Activated naive CD4-positive, alpha-beta T cell treated with anti-CD3 and anti-CD28 coated beads, Interleukin-2, amount 10 ng/mL, durations not matched to agents 7 days and 5 days (primary cell): Measurements from ENCODE around the gene VPS13D.

Source experiments
- CTCF ChIA-PET: fragments of 350-600 bp; sonication (Branson Sonifier 250); formaldehyde crosslinking; loops from one replicate; lab custom pipeline; 2021; ENCODE audit warnings: antibody characterized with exemption; lab: Charles Lee
- DNase-seq: peaks from one replicate; pipeline ENCODE4 v3.0.0-alpha.2; 2020
- H3K27ac Mint-ChIP-seq: one replicate; pipeline ENCODE4 v1.8.0; 2021; ENCODE audit warnings: mild to moderate bottlenecking, moderate library complexity, mixed read lengths
- H3K27me3 Mint-ChIP-seq: one replicate; pipeline ENCODE4 v1.8.0; 2021; ENCODE audit warnings: mild to moderate bottlenecking, mixed read lengths
- H3K36me3 Mint-ChIP-seq: one replicate; pipeline ENCODE4 v1.8.0; 2021; ENCODE audit warnings: mixed read lengths
- H3K4me1 Mint-ChIP-seq: one replicate; pipeline ENCODE4 v1.8.0; 2021; ENCODE audit warnings: mixed read lengths
- H3K4me3 Mint-ChIP-seq: one replicate; pipeline ENCODE4 v1.8.0; 2021; ENCODE audit warnings: mild to moderate bottlenecking, moderate library complexity, mixed read lengths
- H3K9me3 Mint-ChIP-seq: one replicate; pipeline ENCODE4 v1.8.0; 2021; ENCODE audit warnings: mixed read lengths

The VPS13D gene

GRCh38 chr1:12343823-12344487, 114.1 kb downstream of the VPS13D start:
- no peak overlapping the region for H3K4me3 Mint-ChIP-seq
- DNase-seq, result no peak
- CTCF ChIA-PET, result interaction anchor here (1.0 to 1.3 kb wide), 3 partner anchors 30 to 276 kb away, joined by 3 to 5 read pairs (median 4); no protein-coding TSS in a partner anchor
- no peaks in the 10 kb centered on the region for H3K9me3 Mint-ChIP-seq
- H3K4me1 Mint-ChIP-seq, result peaks cover 66% of the 10 kb centered on the region
- peaks cover 59% of the 10 kb centered on the region for H3K36me3 Mint-ChIP-seq
- no peaks in the 10 kb centered on the region for H3K27me3 Mint-ChIP-seq
- peak overlapping the region; percentile 93 for H3K27ac Mint-ChIP-seq

GRCh38 chr1:12344596-12345349, 114.9 kb downstream of the VPS13D start:
- peak overlapping the region; percentile 93 for H3K27ac Mint-ChIP-seq
- H3K9me3 Mint-ChIP-seq, result peaks cover 2% of the 10 kb centered on the region
- H3K4me3 Mint-ChIP-seq, result peak overlapping the region; percentile 53
- H3K27me3 Mint-ChIP-seq, result no peaks in the 10 kb centered on the region
- DNase-seq, result peak; percentile 27
- H3K36me3 Mint-ChIP-seq, result peaks cover 63% of the 10 kb centered on the region
- CTCF ChIA-PET, result interaction anchor here (1.0 to 1.3 kb wide), 3 partner anchors 31 to 275 kb away, joined by 3 to 5 read pairs (median 4); no protein-coding TSS in a partner anchor
- H3K4me1 Mint-ChIP-seq, result peaks cover 65% of the 10 kb centered on the region

- Mint-ChIP-seq H3K9me3 (peaks cover 8% of the 10 kb centered on the region), H3K27ac (peak overlapping the region; percentile 93), H3K4me1 (peaks cover 57% of the 10 kb centered on the region), H3K27me3 (no peaks in the 10 kb centered on the region), H3K36me3 (peaks cover 68% of the 10 kb centered on the region), H3K4me3 (peak overlapping the region; percentile 53)
- CTCF ChIA-PET, result interaction anchor here (0.6 to 1.3 kb wide), 2 partner anchors 52 to 281 kb away, joined by 3 to 4 read pairs; no protein-coding TSS in a partner anchor
- DNase-seq, result peak; percentile 62
These were observed 115.8 kb downstream of the VPS13D start for GRCh38 chr1:12345350-12346217.

- peak overlapping the region; percentile 93 for H3K27ac Mint-ChIP-seq
- CTCF ChIA-PET, result no interaction called here
These were observed 116.8 kb downstream of the VPS13D start for GRCh38 chr1:12346483-12347151.

GRCh38 chr1:12348113-12348512, 118.3 kb downstream of the VPS13D start:
- H3K27me3 Mint-ChIP-seq, result no peaks in the 10 kb centered on the region
- H3K36me3 Mint-ChIP-seq, result peaks cover 68% of the 10 kb centered on the region
- H3K9me3 Mint-ChIP-seq, result peaks cover 13% of the 10 kb centered on the region
- CTCF ChIA-PET, result no interaction called here
- H3K27ac Mint-ChIP-seq, result no peak overlapping the region
- H3K4me1 Mint-ChIP-seq, result peaks cover 38% of the 10 kb centered on the region
- no peak overlapping the region for H3K4me3 Mint-ChIP-seq
- DNase-seq, result no peak

More at GRCh38 chr1:12346483-12347151, 116.8 kb downstream of the VPS13D start:
- DNase-seq, result no peak
- H3K4me1 Mint-ChIP-seq, result peaks cover 48% of the 10 kb centered on the region
- H3K9me3 Mint-ChIP-seq, result peaks cover 13% of the 10 kb centered on the region
- peaks cover 73% of the 10 kb centered on the region for H3K36me3 Mint-ChIP-seq
- no peak overlapping the region for H3K4me3 Mint-ChIP-seq
- H3K27me3 Mint-ChIP-seq, result no peaks in the 10 kb centered on the region

GRCh38 chr1:12353981-12354380, 124.2 kb downstream of the VPS13D start:
- Mint-ChIP-seq H3K36me3 (peaks cover 69% of the 10 kb centered on the region), H3K27ac (no peak overlapping the region), H3K4me3 (no peak overlapping the region), H3K9me3 (peaks cover 13% of the 10 kb centered on the region), H3K27me3 (no peaks in the 10 kb centered on the region), H3K4me1 (peaks cover 4% of the 10 kb centered on the region)
- no peak for DNase-seq
- CTCF ChIA-PET, result no interaction called here

- Mint-ChIP-seq H3K4me1 (peaks cover 19% of the 10 kb centered on the region), H3K4me3 (no peak overlapping the region), H3K9me3 (no peaks in the 10 kb centered on the region), H3K36me3 (peaks cover 57% of the 10 kb centered on the region), H3K27ac (no peak overlapping the region), H3K27me3 (no peaks in the 10 kb centered on the region)
- DNase-seq, result no peak
- CTCF ChIA-PET, result no interaction called here
These were observed 126.4 kb downstream of the VPS13D start for GRCh38 chr1:12356004-12356890.

GRCh38 chr1:12358499-12358898, 128.7 kb downstream of the VPS13D start:
- H3K27ac Mint-ChIP-seq, result no peak overlapping the region
- H3K4me3 Mint-ChIP-seq, result no peak overlapping the region
- no peaks in the 10 kb centered on the region for H3K9me3 Mint-ChIP-seq
- peaks cover 63% of the 10 kb centered on the region for H3K36me3 Mint-ChIP-seq
- no peaks in the 10 kb centered on the region for H3K27me3 Mint-ChIP-seq
- peaks cover 19% of the 10 kb centered on the region for H3K4me1 Mint-ChIP-seq
- CTCF ChIA-PET, result no interaction called here
- no peak for DNase-seq

GRCh38 chr1:12359359-12360133, 129.7 kb downstream of the VPS13D start:
- Mint-ChIP-seq H3K27ac (peak overlapping the region; percentile 24), H3K4me3 (no peak overlapping the region), H3K27me3 (no peaks in the 10 kb centered on the region), H3K36me3 (peaks cover 66% of the 10 kb centered on the region), H3K9me3 (no peaks in the 10 kb centered on the region), H3K4me1 (peaks cover 19% of the 10 kb centered on the region)
- DNase-seq, result peak; percentile 25
- CTCF ChIA-PET, result no interaction called here

- Mint-ChIP-seq H3K27me3 (no peaks in the 10 kb centered on the region), H3K4me1 (no peaks in the 10 kb centered on the region), H3K4me3 (no peak overlapping the region), H3K27ac (no peak overlapping the region), H3K36me3 (peaks cover 50% of the 10 kb centered on the region), H3K9me3 (no peaks in the 10 kb centered on the region)
- CTCF ChIA-PET, result no interaction called here
- DNase-seq, result no peak
These were observed 138.8 kb downstream of the VPS13D start for GRCh38 chr1:12368646-12369045.

- no peak overlapping the region for H3K27ac Mint-ChIP-seq
- CTCF ChIA-PET, result no interaction called here
- H3K36me3 Mint-ChIP-seq, result peaks cover 50% of the 10 kb centered on the region
- no peak for DNase-seq
- no peak overlapping the region for H3K4me3 Mint-ChIP-seq
- no peaks in the 10 kb centered on the region for H3K27me3 Mint-ChIP-seq
- H3K4me1 Mint-ChIP-seq, result no peaks in the 10 kb centered on the region
- H3K9me3 Mint-ChIP-seq, result no peaks in the 10 kb centered on the region
These were observed 139.4 kb downstream of the VPS13D start for GRCh38 chr1:12369258-12369657.

- Mint-ChIP-seq H3K4me1 (no peaks in the 10 kb centered on the region), H3K27ac (no peak overlapping the region), H3K4me3 (no peak overlapping the region), H3K9me3 (no peaks in the 10 kb centered on the region), H3K36me3 (peaks cover 49% of the 10 kb centered on the region), H3K27me3 (no peaks in the 10 kb centered on the region)
- DNase-seq, result no peak
- CTCF ChIA-PET, result no interaction called here
These were observed 140.6 kb downstream of the VPS13D start for GRCh38 chr1:12370333-12370975.
